Measurements from ENCODE around the gene DUS2.

The DUS2 gene

DNA sequence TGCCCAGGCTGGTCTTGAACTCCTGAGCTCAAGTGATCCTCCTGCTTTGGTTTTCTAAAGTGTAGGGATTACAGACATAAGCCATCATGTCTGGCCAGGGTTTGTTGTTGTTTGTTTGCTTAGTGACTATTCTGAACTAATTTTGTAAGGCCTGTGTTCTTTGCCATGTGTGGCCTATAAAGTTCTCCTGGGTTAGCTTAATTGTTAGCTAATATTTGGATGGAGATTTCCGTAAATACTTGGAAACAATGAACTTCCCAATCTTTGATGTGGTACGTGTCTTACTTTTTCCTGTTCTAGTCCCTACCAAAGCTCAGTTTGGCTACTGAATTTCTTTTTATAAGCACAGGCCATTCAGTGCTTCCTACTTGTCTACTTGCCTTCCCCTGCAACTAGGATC, 24.9 kb downstream of the DUS2 start:
- DNase-seq, result no peak

DNA sequence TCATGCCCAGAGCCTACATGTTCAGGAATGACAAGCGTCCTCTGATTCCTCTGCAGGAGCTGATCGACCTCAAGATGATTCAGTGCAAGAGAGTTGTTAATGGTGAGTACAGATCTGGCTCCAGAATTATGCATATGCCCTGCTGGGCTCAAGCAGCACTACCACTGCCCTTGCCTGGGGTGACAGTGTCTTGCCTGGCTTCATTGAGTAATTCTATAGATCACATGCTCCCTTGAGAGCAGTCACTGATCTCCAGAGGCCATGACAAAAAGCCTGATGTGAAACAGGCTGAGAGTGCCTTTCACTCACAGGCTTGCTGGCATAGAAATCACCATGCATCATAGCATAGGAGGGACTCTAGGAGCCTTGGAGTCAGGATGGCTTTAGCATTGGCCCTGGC, 26.4 kb downstream of the DUS2 start:
- DNase-seq, result no peak

DNA sequence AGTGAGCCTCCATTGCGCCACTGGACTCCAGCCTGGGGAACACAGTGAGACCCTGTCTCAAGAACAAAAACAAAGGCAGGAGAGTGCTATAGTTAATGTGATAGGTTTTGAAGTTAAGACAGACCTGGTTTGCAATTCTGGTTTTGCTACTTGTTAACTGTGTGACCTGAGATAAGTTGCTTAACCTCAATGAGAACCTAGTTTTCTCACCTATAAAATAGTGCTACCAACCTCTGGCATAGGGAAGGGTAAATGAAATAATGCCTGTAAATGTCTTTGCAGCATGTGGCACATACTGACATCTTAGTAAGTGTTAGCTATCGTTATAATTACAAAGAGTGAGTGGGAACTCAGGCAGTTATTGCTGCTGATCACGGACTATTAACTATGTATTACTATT, 32.3 kb downstream of the DUS2 start:
- DNase-seq, result no peak

DNA sequence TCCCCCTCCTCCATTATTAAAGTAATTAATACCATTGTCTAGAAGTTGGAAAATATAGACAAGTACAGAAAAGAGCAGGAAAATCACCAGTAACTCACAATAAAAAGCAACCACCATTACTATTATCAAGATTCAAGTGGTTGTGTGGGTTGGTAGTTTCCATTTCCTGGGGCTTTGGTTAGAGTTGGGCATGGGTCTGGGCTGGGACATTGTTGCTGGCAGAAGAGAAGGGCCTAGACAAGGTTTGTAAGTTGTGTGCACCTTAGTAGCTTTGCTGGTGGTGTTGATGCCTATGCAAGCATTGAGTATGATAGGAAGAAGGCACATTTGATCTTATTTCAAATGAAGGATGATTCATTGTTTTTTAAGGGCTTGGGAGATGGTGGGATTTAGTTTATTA, 36.7 kb downstream of the DUS2 start:
- DNase-seq, result no peak

DNA sequence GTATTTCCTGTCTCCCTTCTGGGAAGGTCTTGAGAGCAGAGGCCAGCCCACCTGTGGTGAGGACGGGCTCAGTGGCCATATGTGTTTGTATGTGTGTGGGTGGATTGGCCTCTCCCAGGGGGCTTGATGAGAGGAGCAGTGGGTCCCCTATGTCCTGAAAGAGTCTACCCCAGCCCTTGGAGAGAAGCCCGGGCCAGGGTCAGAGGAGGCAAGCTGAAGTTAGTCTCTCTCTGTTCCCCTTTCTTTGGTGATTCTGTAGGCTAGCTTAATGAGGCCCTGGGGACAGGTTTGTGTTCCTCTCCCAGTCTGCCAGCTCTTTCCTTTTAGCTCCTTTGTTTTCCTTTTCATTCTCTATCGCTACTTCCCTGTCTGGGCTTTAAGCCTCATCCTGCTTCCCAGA, 38.3 kb downstream of the DUS2 start:
- no peak for DNase-seq

DNA sequence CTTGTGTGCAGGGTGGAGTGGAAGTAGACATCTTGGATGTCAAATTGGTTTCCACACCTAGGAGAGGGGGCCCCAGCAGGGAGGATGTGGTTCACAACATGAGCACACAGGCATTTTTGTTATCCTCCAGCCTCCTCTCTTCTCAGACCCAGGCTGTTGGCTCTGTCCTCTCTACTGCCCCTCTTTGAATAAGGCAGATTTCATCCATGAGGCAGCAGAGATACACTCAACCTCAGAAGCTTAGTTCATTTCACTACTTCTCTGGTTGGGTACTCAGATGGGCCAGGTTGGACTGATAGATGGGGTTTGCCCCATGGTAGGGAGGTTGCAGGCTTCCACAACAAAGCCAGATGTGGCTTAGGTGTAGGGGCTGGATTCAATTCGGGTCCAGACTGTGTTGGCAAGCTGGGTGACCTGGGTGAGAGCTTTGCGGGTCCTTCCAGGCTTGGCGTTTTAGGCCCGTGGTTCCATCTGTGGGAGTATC, 39.9 kb downstream of the DUS2 start:
- DNase-seq, result no peak

DNA sequence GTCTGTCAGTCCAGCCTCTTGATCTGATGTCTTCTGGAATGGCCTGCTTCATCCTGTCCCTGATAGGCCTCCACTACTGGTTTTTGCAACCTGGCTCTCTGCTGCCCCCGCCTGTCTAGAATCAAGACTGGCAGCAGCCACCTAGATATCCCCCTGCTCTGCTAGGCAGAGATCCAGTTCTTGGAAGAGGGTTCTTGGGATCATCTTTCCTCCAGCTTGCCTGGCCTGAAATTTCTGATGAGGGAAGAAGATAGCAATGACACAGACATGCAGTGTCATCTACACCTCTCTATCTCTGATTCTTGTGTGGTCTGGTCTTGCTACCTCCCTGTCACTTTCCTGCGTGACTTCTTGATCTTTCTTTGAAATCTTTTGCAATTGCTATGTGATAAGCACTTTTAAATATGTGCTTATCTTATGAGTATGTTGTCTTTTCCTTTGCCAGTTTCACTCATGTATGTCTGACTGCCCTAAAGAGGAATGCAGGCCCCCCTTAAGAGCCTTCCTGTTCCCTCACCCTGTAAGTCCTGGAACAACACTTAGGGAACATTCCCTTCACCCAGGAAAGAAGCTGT, 41.8 kb downstream of the DUS2 start:
- DNase-seq, result peak; percentile 80

DNA sequence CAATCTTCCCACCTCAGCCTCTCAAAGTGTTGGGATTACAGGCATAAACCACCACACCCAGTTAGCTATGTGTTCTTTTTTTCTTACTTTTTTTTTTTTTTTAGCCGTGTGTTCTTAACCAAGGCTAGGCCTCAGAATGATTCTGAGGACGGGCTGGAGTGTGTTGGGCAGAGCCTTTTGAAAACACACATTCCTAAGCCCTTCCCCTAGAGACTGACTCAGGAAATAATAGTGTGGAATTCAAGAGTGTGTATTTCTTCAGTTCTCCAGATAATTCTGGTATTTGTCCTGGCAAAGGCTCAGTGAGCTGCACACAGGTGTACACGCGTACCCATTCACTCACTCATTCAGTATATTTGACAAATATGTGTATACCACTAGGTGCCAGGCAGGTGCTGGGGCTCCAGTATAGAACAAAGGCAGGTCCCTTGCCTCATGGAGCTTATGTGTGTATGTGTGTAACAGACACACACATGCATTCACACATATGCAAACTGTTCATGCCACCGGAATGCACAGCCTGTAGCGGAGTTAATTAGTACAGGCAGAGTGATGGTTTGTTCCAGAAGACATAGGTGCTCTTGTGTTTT, 42.7 kb downstream of the DUS2 start:
- no peak for DNase-seq

DNA sequence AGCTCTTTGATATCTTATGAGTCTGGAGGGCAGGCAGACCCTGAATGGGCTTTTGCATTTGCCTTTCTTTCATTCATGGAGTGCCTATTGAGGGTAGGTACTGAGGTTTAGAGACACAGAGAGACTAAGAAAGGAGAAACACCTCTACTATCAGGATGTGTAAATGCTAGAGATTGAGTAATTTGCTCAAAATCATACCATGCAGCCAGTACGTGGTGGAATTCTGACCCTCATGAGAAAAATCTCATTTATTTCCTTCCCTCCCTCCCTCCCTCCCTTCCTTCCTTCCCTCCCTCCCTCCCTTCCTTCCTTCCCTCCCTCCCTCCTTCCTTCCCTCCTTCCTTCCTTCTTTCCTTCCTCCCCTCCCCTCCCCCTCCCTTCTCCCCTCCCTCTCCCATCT, 43.7 kb downstream of the DUS2 start:
- no peak for DNase-seq

DNA sequence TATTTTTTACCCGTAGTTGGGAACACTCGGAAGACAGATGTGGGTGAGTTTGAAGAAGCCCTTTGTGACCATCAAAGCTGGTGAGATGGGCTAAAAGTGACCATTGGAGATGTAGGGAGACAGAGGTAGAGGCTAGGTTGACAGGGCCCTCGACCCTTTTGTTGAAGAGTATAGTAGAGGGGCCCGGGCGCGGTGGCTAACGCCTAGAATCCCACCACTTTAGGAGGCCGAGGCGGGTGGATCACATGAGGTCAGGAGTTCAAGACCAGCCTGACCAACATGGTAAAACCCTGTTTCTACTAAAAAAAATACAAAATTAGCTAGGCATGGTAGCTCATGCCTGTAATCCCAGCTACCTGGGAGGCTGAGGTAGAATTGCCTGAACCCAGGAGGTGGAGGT, 45.8 kb downstream of the DUS2 start:
- no peak for DNase-seq

DNA sequence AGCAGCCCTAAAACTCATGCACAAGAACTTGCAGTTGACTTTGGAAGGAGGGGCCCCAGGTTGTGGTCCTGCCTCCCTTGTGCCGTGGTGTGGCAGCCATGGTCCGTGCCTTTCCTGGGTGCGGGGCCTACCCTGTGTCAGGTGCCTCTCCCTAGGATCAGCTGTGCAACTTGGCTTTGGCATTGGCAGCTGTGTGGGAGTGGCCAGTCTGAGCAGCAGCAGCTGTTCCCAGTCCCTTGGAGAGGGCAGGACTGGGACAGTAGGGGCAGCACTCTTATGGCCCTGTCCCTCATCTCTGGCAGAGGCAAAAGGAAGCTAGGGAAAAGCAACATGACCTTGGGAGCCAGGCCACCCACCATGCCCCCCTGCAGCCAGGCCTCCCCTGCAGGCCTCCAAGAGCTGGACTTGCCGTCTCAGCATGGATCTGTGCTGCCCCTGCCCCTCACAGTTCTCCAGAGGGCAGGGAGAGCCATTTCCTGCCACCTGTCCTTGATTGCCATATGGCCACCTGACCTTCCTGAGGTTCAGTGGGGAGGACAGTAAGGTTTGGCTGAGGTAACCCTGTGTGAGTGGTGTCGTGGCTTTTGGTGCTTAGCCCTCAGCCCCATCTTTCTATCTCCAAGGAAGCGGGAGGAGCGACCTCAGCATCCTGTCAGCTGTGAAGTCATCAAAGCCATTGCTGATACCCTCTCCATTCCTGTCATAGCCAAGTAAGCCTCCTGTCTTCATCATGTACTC, 46.6 kb downstream of the DUS2 start:
- DNase-seq, result peak; percentile 78

DNA sequence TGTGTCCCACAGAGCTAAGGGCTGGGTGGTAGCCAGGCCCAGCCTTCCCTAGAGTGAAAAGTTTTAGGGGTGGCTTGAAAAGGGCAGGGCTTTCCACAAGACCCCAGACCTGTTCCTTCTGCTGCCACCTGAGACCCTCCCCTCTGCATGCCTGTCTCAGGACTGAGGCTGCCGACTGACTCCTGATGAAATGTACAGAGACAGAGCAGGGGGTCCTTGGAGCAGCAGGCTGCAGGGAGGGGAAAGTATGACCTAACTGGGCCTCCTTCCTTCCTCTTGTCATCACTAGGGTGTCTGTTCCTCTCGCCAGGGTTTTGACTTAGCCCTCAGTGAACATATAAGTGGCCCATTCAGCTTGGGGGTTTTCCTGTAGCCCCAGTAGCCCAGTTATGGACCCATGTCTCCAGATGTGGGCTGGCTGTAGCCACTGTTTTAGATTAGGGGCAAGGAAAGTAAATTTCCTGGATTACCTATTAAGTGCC, 47.2 kb downstream of the DUS2 start:
- DNase-seq, result no peak

DNA sequence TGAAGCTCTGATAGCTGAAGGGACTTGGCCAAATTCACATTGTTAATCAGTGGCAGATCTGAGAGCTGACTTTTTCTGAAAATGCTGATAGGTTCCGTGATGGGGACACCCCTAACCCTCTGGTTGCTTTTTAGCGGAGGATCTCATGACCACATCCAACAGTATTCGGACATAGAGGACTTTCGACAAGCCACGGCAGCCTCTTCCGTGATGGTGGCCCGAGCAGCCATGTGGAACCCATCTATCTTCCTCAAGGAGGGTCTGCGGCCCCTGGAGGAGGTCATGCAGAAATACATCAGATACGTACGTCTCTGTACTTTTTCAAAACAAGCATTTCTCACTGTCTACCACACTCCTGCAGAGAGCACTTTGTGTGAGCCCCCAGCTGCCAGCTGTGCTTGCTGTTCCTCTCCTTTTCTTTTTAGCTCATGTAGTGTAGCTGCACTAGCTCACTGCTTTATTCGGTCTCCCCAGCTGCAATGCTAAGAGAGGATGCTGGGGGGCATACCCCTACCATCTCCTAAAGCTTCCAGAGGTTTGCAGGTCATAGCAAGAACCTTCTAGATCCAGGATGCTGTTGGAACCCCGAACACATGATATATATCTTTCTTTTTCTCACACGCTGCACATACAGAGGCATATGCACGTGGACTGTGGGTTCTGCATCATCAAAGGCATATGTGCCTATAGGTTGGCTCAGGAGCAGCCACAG, 47.9 kb downstream of the DUS2 start:
- no peak for DNase-seq

DNA sequence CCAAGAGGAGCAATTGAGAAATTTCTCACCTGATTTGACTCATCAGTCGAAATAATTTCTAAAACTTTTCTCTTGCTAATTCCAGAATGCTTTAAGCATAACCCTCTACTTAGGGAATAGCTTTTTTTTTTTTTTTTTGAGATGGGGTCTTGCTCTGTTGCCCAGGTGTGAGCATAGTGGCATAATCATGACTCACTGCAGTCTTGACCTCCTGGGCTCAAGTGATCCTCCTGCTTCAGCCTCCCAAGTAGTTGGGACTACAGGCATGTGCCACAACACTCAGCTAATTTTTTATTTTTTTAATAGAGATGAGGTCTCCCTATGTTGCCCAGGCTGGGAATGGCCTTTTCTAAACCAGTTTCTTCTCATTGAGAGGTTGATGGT, 48.4 kb downstream of the DUS2 start:
- no peak for DNase-seq

DNA sequence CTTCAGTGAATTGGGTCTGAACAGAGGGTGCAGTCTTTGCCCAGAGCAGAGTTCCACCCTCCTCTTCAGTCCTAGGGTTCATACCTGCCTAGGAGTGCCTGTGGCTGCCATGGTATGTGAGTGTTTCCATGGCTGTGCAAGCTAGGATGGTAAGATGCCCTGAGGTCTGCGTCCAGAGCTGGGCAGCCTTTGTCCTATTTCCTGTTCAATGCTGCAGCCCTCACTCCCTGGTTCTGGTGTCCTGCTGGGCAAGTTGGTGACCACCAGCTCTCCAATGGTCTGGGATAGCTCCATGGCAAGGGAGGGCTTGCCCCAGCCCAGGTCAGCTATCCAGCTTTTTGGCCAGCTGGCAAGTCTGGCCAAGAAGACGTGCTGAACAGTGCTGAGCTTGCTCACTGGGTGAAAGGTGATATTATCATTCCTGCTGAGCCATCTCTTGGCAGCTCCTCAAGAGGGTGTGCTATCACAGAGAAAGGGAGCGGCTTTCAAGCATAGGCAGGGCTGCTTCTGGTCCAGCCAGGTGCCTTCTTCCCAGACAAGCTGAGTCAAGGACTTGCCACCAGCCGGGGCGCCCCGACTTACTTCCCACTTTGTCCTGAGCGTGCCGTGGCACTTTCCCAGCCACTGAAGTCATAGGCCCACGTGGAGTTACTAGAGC, 49.1 kb downstream of the DUS2 start:
- no peak for DNase-seq

DNA sequence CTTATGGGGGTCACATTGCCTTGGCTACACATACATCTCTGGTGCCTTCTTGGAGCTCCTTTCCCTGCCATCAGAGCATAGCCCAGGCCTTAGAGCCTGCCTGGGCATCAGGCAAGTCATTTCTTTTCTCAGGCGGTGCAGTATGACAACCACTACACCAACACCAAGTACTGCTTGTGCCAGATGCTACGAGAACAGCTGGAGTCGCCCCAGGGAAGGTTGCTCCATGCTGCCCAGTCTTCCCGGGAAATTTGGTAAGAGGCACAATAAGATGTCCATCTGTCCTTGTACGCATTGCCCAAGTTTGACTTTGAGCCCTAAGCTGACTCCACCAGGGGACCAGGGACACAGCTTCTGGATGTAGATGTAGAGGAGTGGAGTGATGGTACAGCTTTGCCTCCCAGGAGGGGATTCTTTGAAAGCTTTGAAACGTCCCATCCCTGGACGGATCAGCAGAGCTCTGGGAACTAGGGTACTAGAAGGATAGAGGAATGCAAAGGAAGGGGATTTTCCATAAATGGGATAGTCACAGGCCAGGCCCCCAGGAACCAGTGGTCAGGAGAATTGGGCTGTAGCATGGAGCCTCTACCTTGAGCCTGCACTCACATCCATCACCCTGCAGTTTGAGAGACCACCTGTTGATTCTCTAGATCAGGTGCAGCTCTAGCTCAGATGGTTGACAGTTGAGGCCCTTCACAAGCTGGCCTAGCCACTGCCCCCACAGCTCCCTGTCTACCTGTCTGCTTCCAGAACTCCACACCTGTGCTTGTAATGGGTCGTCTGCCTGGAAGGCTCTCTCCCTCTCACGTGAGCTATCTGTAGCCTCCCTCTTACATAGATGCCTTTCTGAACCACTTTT, 51.0 kb downstream of the DUS2 start:
- no peak for DNase-seq

DNA sequence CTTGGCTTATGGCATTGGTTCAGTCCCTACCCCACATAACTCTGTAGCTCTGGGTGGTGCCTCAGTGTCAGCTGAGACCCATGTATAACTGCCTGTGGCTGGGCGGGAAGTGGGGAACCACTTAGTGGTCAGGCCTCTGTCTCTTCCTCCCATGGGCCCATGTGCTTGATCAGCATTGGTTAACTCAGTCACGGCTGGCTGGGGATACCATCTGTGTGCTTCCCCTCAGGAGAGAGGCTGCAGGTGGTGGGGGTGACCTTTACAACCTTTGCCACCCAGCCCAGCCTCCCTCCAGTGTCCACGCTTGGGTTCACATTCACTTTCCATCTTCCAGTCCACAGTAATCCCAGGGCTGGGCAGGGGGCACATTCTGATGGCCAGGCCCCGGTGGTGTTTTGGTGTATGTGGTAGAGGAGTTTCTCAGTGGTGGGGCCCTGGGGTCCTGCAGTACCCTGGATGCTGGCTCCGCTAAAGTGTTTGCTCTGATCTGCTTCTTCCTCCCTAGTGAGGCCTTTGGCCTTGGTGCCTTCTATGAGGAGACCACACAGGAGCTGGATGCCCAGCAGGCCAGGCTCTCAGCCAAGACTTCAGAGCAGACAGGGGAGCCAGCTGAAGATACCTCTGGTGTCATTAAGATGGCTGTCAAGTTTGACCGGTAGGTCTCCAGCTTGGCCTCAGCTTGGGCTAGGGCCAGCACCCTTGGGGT, 51.9 kb downstream of the DUS2 start:
- no peak for DNase-seq

DNA sequence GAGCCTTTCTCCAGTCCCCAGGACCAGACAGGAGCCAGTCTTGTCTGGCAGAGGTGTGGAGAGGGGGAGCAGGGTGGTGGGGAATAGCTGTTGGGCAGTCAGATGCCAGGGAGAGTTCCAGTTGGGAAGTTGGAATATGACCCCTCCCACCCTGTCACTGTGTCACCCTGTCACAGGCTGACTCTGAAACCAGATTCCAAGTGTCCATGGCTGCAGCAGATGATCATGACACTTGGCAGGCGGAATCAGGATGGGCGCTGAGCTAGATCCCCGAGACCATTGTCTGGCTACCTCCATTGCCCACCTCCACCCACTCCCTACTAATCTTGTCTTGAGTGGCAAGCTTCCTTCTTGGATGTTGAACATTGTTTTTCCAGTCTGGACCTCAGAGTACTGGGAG, 52.9 kb downstream of the DUS2 start:
- no peak for DNase-seq

DNA sequence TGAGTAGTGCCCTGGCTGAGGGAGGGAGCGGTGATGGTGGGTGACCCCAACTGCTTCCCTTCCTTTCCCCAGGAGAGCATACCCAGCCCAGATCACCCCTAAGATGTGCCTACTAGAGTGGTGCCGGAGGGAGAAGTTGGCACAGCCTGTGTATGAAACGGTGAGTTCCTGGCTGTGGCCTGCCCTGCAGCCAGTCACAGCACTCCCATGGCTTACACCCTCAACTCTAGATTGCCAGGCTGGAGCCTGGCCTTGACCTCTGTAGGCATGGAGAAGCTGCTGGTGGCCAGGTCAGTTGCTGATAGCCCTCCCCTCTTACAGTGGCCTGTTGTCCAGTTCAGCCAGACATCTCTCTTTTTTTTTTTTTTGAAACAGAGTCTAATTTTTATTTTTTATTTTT, 53.5 kb downstream of the DUS2 start:
- no peak for DNase-seq

DNA sequence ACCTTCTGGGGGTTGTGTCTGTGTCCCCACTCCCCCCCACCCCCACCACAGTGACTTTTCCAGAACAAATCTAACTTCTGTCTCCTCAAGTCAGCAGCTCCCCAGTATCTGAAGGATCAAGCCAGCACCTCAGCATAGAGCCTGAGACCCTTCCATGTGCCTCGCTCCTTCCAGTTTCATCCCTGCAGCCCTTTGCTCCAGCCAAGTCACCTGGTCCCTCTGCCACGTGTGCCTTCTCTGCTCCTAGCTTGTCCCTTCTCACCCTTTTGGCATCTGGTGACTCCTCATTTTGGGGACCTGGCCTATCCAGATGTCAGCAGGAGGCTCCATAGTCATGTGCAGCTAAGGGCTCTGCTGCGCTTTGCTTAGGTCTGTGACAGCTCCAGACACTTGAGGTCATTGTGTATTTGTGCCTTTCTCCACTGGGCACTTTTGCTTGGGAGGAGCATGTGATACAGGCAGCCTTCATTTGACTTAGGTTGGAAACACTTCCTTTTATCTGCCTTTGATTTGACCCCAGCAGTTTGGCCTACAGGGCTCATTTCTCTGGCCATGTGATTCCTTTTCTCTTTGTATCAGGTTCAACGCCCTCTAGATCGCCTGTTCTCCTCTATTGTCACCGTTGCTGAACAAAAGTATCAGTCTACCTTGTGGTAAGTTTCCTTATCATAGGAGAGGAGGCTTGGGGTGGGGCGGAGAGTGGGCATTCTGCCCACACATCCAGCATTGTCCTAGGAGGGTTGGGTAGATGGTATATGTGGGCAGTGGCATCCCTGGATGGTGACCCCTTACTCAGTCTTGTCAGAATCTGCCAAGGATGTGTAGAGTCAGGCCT, 55.0 kb downstream of the DUS2 start:
- no peak for DNase-seq

All from NCI-H82 (cell line).